ENCODE results near the gene RPTOR. TPM values are rescaled to one million over a fixed set of nuclear protein-coding genes. Genes with fewer than 3 reads are reported as not detected.

RPTOR gene
- total and polyA plus RNA-seq, 10 of the 15 experiments (the other 5 are each of a cell fraction or from before 2014, with no cell fraction given) = 0.18 to 32.1 (median 7.8) TPM

DNA sequence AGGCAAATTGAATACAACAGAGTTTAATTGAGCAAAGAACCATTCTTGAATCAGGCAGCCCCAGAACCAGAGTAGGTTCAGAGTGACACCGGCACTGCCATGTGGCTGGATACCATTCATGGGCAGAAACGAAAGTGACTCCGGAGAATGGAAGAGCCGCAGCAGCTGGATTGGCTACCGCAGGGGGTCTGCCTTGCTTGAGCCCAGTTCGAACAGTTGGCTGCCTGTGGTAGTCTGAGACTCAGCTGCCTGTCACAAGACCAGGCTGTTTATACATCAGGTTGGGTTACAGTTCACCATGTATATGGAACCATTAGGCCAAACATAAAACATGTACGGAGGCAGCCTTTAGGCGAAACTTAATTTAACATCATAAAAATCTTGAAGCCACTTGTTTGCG, 241.8 kb downstream of the RPTOR start:
- POLR2A ChIA-PET = no interaction called here
- in situ Hi-C loops (cut with MboI) = no loop called here
- no TSS peak for BruUV-seq (replicated peaks)

DNA sequence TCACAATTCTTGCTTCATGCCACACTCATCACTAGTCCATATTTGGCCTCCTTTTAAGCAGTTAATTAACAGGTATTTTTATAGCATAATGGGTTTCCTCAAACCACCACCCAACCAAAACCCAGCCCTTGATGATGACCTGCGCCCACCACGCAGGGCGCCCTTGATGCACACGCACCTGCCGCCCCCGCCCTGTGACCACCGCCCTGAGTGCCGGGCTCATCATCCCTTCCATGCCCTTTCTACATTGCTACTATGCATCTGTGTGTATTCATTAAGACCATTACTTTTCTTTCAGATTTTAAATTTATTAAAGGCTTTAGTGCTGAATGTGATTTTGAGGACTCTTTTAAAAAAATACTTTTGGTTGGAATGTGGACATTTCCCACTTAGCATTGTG, 242.2 kb downstream of the RPTOR start:
- Histone ChIP-seq H3K27ac (ENCODE audit: control insufficient read depth, insufficient read depth) (no peak overlapping the region), H3K79me2 (ENCODE audit: control insufficient read depth, insufficient read depth, low read length) (peaks cover 3% of the 10 kb centered on the region), H3K36me3 (ENCODE audit: control insufficient read depth in 2 of 2, insufficient read depth in 2 of 2, low read length in 1 of 2) (no peaks in the 10 kb centered on the region; a peak in 1 of 4 replicates), H3K4me3 (no peak overlapping the region), H3K27me3 (replicated peaks in 1 of 2; ENCODE audit: control insufficient read depth in 2 of 2, insufficient read depth in 2 of 2, low read length in 1 of 2) (no peaks in the 10 kb centered on the region), H3K4me2 (ENCODE audit: control insufficient read depth, insufficient read depth) (no peak overlapping the region), H2AFZ (ENCODE audit: control insufficient read depth, low read depth, low read length) (no peak overlapping the region), H3K9me3 (replicated peaks; ENCODE audit: control insufficient read depth, insufficient read depth, low read length) (peaks cover 5% of the 10 kb centered on the region; the same call in 2 of the 3 replicates), H3K9ac (ENCODE audit: control insufficient read depth, insufficient read depth, low read length) (no peak overlapping the region), H4K20me1 (ENCODE audit: control insufficient read depth, insufficient read depth) (no peaks in the 10 kb centered on the region), H3K4me1 (ENCODE audit: control insufficient read depth, insufficient read depth, low read length) (peaks cover 45% of the 10 kb centered on the region)
- ChIA-PET POLR2A (no interaction called here), SMC1A (ENCODE audit: uncharacterized antibody, unreplicated experiment) (interaction anchor here (0.9 kb wide), 1 partner anchor 21 kb away, joined by 3 read pairs; no protein-coding TSS in a partner anchor), CTCF (no interaction called here), RAD21 (ENCODE audit: unreplicated experiment) (no interaction called here)
- no peak for ATAC-seq
- no peak for TF ChIP-seq TBL1XR1 (IDR thresholded peaks at IDR 0.05; ENCODE audit: low read depth, low read length)
- no peak for TF ChIP-seq ZNF24 (IDR thresholded peaks at IDR 0.05)
- TF ChIP-seq USF1 (IDR thresholded peaks at IDR 0.05; ENCODE audit: borderline replicate concordance, extremely low read length, insufficient read depth, low read depth, low read length) = no peak
- no peak for FAIRE-seq
- 99% methylated on average over 8 of the region's 8 CpGs for WGBS (ENCODE audit: insufficient coverage, insufficient replicate concordance, low lambda C conversion rate, missing lambda C conversion rate)
- in situ Hi-C loops (cut with MboI) = no loop called here
- no peak for DNase-seq (ENCODE audit: low read depth, low spot score)
- BruUV-seq (replicated peaks) = no TSS peak
- intact Hi-C loops (cut with micrococcal nuclease; ENCODE audit: unreplicated experiment) = no loop called here

More for the DNA sequence above, 241.8 kb downstream of the RPTOR start:
- WGBS (ENCODE audit: insufficient coverage, insufficient replicate concordance, low lambda C conversion rate, missing lambda C conversion rate) = 98% methylated on average over 9 of the region's 9 CpGs
- H3K4me2 ChIP-seq (ENCODE audit: control insufficient read depth, insufficient read depth) = no peak overlapping the region
- DNase-seq (ENCODE audit: low read depth, low spot score) = no peak
- SMC1A ChIA-PET (ENCODE audit: uncharacterized antibody, unreplicated experiment) = no interaction called here
- peaks cover 5% of the 10 kb centered on the region; the same call in 2 of the 3 replicates for H3K9me3 ChIP-seq (replicated peaks; ENCODE audit: control insufficient read depth, insufficient read depth, low read length)
- no peaks in the 10 kb centered on the region for H3K27me3 ChIP-seq (replicated peaks in 1 of 2; ENCODE audit: control insufficient read depth in 2 of 2, insufficient read depth in 2 of 2, low read length in 1 of 2)
- no peak overlapping the region for H3K27ac ChIP-seq (ENCODE audit: control insufficient read depth, insufficient read depth)
- no peaks in the 10 kb centered on the region for H4K20me1 ChIP-seq (ENCODE audit: control insufficient read depth, insufficient read depth)
- no peak for FAIRE-seq
- TF ChIP-seq FOS (IDR thresholded peaks at IDR 0.05; ENCODE audit: borderline replicate concordance, extremely low read depth, insufficient read length) (no peak), NR2C2 (IDR thresholded peaks at IDR 0.05; ENCODE audit: borderline replicate concordance, control insufficient read depth, insufficient read length, low read depth) (no peak), NFYB (IDR thresholded peaks at IDR 0.05; ENCODE audit: insufficient read depth, low read depth, low read length) (no peak), EED (IDR thresholded peaks at IDR 0.05; ENCODE audit: low read depth) (no peak), EZH2 (IDR thresholded peaks at IDR 0.05; ENCODE audit: borderline replicate concordance, control insufficient read depth, low read depth, low read length) (no peak)
- no peak overlapping the region for H3K4me3 ChIP-seq
- intact Hi-C loops (cut with micrococcal nuclease; ENCODE audit: unreplicated experiment) = no loop called here
- no peak for ATAC-seq
- RAD21 ChIA-PET (ENCODE audit: unreplicated experiment) = no interaction called here
- no peaks in the 10 kb centered on the region for H3K36me3 ChIP-seq (ENCODE audit: control insufficient read depth in 2 of 2, insufficient read depth in 2 of 2, low read length in 1 of 2)
- H2AFZ ChIP-seq (ENCODE audit: control insufficient read depth, low read depth, low read length) = no peak overlapping the region
- no peak overlapping the region for H3K9ac ChIP-seq (ENCODE audit: control insufficient read depth, insufficient read depth, low read length)
- CTCF ChIA-PET = no interaction called here
- H3K4me1 ChIP-seq (ENCODE audit: control insufficient read depth, insufficient read depth, low read length) = peaks cover 47% of the 10 kb centered on the region
- H3K79me2 ChIP-seq (ENCODE audit: control insufficient read depth, insufficient read depth, low read length) = peaks cover 5% of the 10 kb centered on the region
